KBM-7 (cell line): ENCODE measurements around the gene AARSD1.
A peak's percentile ranks its signal among the peaks of the same experiment; 100 is the strongest.
"Not testable (repeated sequence)": the region's sequence is repeated elsewhere in the genome, so short reads cannot be mapped to it uniquely, and the experiment has no call there.

Experiments used
- DNase-seq: peaks from one replicate; pipeline ENCODE4 v3.0.0-alpha.2; 2015
- in situ Hi-C: fragments of 300-500 bp; cut with MboI; formaldehyde crosslinking; loops from 2 replicates; pipeline ENCODE4 v1.14.3; 2020; ENCODE audit warnings: low sequenced_read_pairs, low pct_unique_long_range_greater_than_20kb, mixed read lengths

AARSD1 gene, protein sequence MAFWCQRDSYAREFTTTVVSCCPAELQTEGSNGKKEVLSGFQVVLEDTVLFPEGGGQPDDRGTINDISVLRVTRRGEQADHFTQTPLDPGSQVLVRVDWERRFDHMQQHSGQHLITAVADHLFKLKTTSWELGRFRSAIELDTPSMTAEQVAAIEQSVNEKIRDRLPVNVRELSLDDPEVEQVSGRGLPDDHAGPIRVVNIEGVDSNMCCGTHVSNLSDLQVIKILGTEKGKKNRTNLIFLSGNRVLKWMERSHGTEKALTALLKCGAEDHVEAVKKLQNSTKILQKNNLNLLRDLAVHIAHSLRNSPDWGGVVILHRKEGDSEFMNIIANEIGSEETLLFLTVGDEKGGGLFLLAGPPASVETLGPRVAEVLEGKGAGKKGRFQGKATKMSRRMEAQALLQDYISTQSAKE

GRCh38 chr17:42964161-42964932 is at the start of gene AARSD1:
AARSD1 (minus strand) TSS chr17:42964454; CDS start chr17:42964440, 14 bp downstream.
- peak; percentile 94 for DNase-seq
- in situ Hi-C loops: no loop called here

DNA sequence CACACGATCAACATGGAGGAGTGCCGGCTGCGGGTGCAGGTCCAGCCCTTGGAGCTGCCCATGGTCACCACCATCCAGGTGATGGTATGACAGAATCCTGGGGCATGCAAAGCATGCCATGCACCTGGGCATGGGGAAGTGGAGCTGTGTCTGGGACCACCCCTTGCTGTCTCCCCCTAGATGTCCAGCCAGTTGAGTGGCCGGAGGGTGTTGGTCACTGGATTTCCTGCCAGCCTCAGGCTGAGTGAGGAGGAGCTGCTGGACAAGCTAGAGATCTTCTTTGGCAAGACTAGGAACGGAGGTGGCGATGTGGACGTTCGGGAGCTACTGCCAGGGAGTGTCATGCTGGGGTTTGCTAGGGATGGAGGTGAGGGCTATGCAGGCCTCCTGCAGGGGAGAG is 49.0 kb upstream of the AARSD1 start:
- in situ Hi-C loops: loop anchor here (10.0 to 25.0 kb wide), 2 partner anchors 58 to 349 kb away; no protein-coding TSS in a partner anchor
- DNase-seq: no peak

- no peak for DNase-seq
- in situ Hi-C loops: loop anchor here (10.0 to 25.0 kb wide), 2 partner anchors 57 to 350 kb away; no protein-coding TSS in a partner anchor
Measured at GRCh38 chr17:43011728-43012472, 47.6 kb upstream of the AARSD1 start.

GRCh38 chr17:43010667-43011308 is 46.5 kb upstream of the AARSD1 start:
- DNase-seq: no peak
- in situ Hi-C loops: loop anchor here (10.0 to 25.0 kb wide), 2 partner anchors 56 to 352 kb away; no protein-coding TSS in a partner anchor

- in situ Hi-C loops: loop anchor here (25.0 kb wide), 1 partner anchor 355 kb away; no protein-coding TSS in a partner anchor
- DNase-seq: peak; percentile 85
Measured at GRCh38 chr17:43006639-43007551, 42.6 kb upstream of the AARSD1 start, which contains the start of gene IFI35. IFI35 (plus strand) TSS chr17:43006784; CDS start chr17:43006948, 164 bp downstream.

- DNase-seq: no peak
- in situ Hi-C loops: loop anchor here (25.0 kb wide), 1 partner anchor 359 kb away; no protein-coding TSS in a partner anchor
Measured at GRCh38 chr17:43003542-43004172, 39.4 kb upstream of the AARSD1 start.

GRCh38 chr17:43000894-43001293 is 36.6 kb upstream of the AARSD1 start:
- in situ Hi-C loops: loop anchor here (25.0 kb wide), 1 partner anchor 361 kb away; no protein-coding TSS in a partner anchor
- DNase-seq: not testable (repeated sequence)

DNA sequence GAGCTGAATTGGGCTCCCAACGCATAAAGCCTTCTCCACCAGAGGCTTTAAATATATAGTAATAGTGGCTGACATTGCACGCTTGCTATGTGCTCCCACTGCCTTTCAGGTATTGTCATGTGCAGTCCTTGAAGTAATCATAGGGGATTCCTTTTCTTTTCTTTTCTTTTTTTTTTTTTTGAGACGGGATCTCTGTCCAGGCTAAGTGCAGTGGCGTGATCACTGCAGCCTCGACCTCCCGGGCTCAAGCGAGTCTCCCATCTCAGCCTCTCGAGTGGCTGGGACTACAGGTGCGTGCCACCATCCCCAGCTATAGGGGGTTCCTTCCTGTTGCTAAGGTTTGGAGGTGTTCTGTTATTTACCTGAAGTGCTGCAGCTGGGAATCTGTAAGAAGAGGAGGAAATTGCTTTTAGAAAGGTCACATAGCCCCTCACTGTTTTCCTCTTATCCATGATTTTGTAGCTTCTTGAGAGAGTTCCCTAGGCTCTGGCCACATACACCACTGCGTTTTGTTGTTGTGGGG is 34.8 kb upstream of the AARSD1 start:
- in situ Hi-C loops: no loop called here
- no peak for DNase-seq

DNA sequence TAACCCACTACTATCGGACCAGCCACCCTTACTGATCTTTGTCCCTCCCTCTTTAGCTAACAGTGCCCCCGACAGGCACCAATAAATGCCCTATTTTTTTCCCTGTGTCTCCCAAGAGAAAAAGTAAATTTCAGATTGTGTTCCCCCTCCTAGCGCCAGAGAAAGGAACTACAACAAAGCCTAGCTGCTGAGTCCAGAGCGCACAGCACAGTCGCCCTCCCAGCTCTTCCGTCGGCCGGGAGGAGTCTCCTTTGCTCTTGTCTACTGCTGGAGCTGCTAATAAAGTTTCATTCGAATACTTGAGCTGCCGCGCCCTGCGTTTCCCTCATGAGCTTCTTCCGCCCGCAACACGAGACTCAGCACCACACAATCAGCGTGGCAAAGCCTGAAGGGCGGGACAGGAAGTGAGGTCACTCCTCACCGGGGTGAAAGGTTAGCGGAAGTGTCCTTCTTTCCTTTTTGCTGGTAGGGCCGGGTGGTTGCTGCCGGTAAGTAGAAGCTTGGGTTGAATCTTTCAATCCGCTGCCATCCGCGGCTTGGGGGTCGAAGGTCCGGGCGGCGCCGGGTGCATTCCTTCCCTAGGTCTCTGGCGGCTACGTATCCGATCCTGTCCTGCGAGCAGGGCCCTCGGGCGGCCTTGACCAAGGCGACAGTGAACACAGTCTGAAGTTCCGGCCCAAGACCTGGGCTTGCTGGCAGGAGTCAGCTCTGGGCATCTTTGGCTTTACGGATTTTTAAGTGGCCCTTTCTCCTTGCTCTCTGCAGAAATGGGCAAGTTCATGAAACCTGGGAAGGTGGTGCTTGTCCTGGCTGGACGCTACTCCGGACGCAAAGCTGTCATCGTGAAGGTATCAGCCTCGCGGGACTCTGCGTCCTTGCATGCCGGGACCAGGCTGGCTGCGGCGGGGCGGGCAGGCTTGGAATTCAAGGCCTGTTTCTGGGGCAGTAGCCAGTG is 34.0 kb upstream of the AARSD1 start, which contains the start of gene RPL27:
TSS of gene RPL27 (plus strand) at position 436 of the 955 bp plus-strand sequence. CDS start at position 768, 332 bp downstream.
- peak; percentile 100 for DNase-seq
- in situ Hi-C loops: no loop called here

DNA sequence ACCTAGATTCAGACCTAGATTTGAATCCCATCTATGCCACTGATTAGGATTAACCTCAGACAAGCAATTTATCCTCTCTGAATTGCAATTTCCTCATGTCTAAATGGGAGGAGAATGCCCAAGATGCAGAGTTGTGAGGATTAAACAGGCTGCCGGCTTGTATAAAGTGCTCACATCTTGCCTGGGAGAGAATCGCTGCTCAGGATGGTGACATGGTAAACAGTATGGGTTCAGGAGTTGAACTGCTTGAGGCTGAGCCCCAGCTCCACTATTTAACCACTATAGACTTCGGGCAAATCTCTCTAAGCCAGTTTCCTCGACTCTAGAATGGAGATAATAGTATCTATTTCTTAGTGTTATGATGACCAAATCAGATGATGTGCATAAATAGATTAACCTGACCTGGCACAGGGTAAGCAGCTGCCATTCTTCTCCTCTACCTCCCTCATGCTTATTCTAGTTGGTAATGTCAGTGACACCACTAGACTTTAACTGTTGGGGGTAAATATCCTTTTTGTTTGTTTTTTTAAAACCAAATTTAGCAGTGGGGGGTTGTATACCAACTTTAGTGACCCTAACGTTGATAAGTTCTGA is 33.2 kb upstream of the AARSD1 start:
- in situ Hi-C loops: no loop called here
- no peak for DNase-seq

DNA sequence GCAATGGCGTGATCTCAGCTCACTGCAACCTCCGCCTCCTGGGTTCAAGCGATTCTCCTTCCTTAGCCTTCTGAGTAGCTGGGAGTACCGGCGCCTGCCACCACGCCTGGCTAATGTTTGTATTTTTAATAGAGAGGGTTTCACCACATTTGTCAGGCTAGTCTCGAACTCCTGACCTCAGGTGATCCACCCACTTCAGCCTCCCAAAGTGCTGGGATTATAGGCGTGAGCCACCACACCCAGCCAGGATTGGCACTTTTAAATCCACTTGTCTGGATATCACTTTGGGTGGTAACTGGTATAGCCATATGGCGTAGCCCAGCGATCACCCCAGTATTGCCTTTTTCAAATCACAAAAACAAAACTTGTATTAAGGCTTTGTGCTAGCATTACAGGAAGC is 29.7 kb upstream of the AARSD1 start:
- in situ Hi-C loops, DNase-seq: not testable (repeated sequence)

DNA sequence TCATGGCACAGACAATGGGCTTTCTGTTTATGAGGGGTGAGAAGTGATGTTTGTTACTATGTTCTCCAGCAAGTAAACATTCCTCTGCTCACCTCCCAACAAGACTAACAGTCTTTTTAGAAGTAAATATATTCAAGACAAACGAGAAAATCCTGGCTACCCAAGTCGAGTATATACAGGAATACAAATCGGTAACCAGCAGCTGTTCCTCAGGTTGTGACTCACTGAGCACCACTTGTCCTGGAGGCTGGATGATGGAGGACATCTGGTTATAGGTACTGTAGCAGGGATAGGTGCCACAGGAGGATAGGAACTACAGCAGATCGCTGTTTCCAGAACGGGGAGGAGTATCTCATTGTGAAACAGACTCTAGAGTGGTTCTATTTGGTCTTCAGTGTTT is 28.6 kb upstream of the AARSD1 start:
- no peak for DNase-seq
- in situ Hi-C loops: no loop called here

- in situ Hi-C loops: no loop called here
- DNase-seq: no peak
Measured at GRCh38 chr17:42991471-42991870, 27.2 kb upstream of the AARSD1 start.

DNA sequence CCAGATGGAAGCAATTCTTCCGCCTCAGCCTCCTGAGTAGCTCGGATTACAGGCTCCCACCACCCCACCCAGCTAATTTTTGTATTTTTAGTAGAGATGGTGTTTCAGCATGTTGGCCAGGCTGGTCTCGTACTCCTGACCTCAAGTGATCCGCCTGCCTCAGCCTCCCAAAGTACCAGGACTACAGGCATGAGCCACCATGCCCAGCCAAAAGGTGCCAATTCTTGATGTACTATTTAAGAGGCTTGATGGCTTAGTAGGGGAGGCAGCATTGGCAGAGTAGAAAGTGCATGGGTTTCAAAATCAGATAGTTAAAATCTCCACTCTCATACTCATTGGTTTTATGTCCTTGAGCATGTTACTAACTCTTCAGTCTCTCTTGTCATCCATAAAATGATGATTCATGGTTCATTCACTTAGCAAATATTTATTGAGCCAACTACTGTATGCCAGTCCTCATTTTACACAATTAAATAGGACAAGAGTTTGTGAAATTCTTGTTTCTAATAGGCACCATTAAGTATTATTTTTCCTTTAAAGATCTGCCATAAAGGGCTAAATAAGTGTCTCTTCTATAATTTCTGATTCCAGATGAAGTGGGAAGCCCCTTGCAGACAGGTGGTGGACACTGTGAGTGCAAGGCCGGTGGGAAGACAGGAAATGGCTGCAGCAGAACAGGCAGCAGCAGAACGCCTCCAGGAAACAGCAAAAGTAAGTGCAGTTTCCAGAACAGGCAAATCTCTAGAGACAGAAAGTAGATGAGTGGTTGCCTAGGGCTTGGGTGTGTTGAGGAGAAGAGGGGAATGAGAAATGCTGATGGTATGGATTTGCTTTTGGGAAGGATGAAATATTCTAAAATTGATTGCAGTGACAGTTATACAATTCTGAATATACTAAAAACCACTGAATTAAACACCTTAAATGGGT is 25.7 kb upstream of the AARSD1 start:
- in situ Hi-C loops: no loop called here
- DNase-seq: no peak
